OCI-LY3 (cell line): Measurements from ENCODE around the gene TCERG1L.

Experiments used
- CTCF ChIP-seq: fragments of 200-600, 300-600 bp; sonication (generic); IDR thresholded peaks from 2 replicates; pipeline ENCODE4 v1.5.1; 2014; ENCODE audit warnings: antibody characterized with exemption, low read length, low read depth
- EZH2phosphoT487 ChIP-seq: fragments of 200-600 bp; shearing (Covaris generic); IDR thresholded peaks from 2 replicates; pipeline ENCODE4 v1.6.1; 2018; ENCODE audit warnings: antibody characterized with exemption, mixed run types, low read depth

DNA sequence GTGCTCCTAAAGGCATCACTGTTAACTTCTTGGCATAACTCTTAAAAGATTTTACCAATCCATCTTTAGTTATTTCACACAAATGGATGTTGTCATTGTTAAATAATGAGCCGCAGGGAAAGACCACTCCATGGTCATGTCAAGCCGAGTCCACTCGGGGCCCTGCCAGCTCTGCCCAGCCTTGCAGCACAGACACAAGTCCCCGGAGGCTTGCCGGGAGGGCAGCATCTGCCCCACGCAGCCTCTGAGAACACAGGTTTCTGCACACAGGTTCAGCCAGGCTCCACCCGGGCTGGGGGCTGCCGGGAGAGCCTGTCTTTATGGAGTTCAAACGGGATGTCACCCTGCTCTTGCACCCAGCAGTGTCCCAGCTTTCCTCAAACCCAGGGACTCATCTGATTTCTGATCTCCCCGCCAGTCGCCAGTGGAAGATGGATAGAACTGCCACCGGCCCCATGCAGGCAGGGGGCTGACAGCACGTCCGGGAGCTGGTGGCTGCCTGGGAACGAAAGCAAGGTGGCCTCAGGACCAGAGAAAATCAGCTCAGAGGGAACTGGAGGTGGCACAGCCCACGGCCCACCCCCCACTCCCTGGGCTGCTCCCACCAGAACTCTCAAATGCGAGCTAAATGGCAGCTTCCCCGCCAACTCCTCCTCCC is 156.2 kb downstream of the TCERG1L start:
- no peak for TF ChIP-seq CTCF
- TF ChIP-seq EZH2phosphoT487, result no peak
